Prostate gland (tissue), 2 donors: Measurements from ENCODE around the gene SMIM1. TPM values are rescaled to one million over a fixed set of nuclear protein-coding genes. Genes with fewer than 3 reads are reported as not detected.

Experiments
- DNase-seq: peaks from one replicate; pipeline ENCODE4 v3.0.0-alpha.2; 2019; ENCODE audit warnings: low spot score
- H3K27ac ChIP-seq, 2 donors: fragments of 200-600 bp; sonication (generic); 2 replicates each; pipeline ENCODE4 v1.5.1; 2017 to 2019
- H3K27me3 ChIP-seq: fragments of 200-600 bp; sonication (generic); replicated peaks from 2 replicates; pipeline ENCODE4 v1.5.1; 2019; ENCODE audit not compliant: insufficient read depth
- H3K36me3 ChIP-seq, 2 donors: fragments of 200-600 bp; sonication (generic); 1 replicate in 1 of 2; 2 replicates in 1 of 2; pipeline versions ENCODE4 v1.5.1 to v1.8.1; 2017 to 2019
- H3K4me1 ChIP-seq: fragments of 200-600 bp; sonication (generic); replicated peaks from 2 replicates; pipeline ENCODE4 v1.5.1; 2019
- H3K4me3 ChIP-seq, 2 donors: fragments of 200-600 bp; sonication (generic); 2 replicates each; pipeline ENCODE4 v1.5.1; 2017 to 2019
- H3K9me3 ChIP-seq: fragments of 200-600 bp; sonication (generic); 2 replicates; pipeline ENCODE4 v1.5.1; 2017
- POLR2A ChIP-seq: fragments of 450-650 bp; IDR thresholded peaks from one replicate; pipeline ENCODE4 v1.6.1; 2016; ENCODE audit warnings: antibody characterized with exemption, mild to moderate bottlenecking
- POLR2AphosphoS5 ChIP-seq: sonication (generic); formaldehyde crosslinking; IDR thresholded peaks from one replicate; pipeline ENCODE4 v1.6.1; 2017; ENCODE audit warnings: antibody characterized with exemption
- WGBS: methylation state at CpG from one replicate; pipeline ENCODE4 v1.1.5; 2018; 5-methylcytosine and 5-hydroxymethylcytosine counted together
- intact Hi-C: fragments of 100-400 bp; cut with DNase I; formaldehyde crosslinking; loops from one replicate; pipeline ENCODE4 v1.14.2; 2022
- total RNA-seq, 2 donors: library from RNA; depleted of rRNA; stranded (reverse); fragments of >200 nt; gene quantifications; one replicate each; pipeline ENCODE4 v1.1.0, GENCODE V29; 2016
- TF ChIP-seq, protein P1 (sequence below), 4 experiments: fragments of 200-600 bp in 2 of 4; fragments of 450-650 bp in 2 of 4; sonication (generic) in 2 of 4; IDR thresholded peaks; 1 replicate in 3 of 4; 2 replicates in 1 of 4; pipeline ENCODE4 v1.5.1; 2016 to 2019; ENCODE audit warnings: antibody characterized with exemption in 4 of 4, mild to moderate bottlenecking in 2 of 4, moderate library complexity in 2 of 4

Gene SMIM1
- total RNA-seq, 2 donors from 2014 or later: 17.7 to 148 TPM

DNA sequence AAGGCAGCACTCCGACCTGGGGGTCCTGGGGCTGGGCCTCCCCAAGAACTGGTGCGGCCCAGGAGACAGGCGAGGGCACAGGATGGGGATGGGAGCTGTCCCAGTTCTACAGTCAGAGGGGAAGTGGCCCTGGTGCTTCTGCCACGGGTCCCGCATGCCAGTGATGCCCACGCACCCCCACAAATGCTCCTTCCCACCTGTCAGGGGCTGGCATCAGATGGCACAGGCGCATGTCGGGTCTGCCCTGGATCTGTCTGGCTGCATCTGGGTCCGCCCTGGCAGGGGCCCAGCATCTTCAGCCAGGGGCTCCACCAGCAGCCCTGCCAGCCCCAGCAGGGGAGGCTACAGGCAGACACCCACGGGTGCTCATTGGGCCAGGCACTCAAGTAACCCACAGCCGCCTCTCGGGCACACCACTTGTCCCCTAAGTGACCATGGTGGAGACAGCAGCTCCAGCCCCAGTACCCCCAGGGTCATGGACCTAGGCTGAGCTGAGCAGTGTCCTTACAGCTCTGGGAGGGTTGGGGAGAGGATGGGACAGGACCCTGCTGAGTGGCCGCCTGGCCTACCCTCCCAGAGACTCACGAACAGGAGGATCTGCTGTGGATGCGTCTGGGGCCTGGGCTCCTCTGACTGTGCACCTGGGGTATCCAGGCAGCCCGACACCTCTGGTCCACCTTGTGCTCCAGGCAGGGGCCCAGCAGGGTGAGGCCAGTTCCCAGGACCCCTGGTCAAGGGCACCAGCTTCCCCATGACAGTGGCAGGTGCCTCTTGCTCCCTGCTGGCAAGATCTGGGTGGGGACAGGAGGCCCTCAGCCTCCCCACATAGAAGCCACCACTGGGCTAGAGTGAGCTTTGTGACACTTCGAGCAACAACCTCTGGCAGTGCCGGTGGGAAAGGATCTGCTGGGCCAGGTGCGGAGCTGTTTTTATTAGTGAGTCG, 5.4 kb downstream of the SMIM1 start:
- H3K4me3 ChIP-seq: no peak overlapping the region
- no peaks in the 10 kb centered on the region for H3K9me3 ChIP-seq
- H3K36me3 ChIP-seq: peaks cover 0 to 10% of the 10 kb centered on the region in 2 donors
- intact Hi-C loops: no loop called here
- no peak for TF ChIP-seq POLR2A
- TF ChIP-seq, protein P1, sequence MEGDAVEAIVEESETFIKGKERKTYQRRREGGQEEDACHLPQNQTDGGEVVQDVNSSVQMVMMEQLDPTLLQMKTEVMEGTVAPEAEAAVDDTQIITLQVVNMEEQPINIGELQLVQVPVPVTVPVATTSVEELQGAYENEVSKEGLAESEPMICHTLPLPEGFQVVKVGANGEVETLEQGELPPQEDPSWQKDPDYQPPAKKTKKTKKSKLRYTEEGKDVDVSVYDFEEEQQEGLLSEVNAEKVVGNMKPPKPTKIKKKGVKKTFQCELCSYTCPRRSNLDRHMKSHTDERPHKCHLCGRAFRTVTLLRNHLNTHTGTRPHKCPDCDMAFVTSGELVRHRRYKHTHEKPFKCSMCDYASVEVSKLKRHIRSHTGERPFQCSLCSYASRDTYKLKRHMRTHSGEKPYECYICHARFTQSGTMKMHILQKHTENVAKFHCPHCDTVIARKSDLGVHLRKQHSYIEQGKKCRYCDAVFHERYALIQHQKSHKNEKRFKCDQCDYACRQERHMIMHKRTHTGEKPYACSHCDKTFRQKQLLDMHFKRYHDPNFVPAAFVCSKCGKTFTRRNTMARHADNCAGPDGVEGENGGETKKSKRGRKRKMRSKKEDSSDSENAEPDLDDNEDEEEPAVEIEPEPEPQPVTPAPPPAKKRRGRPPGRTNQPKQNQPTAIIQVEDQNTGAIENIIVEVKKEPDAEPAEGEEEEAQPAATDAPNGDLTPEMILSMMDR (IDR thresholded peaks at IDR 0.05): no peak
- no peak for TF ChIP-seq POLR2AphosphoS5
- no peak overlapping the region for H3K27ac ChIP-seq
- DNase-seq: no peak
- WGBS: 75% methylated on average over 17 of the region's 20 CpGs
- H3K4me1 ChIP-seq: peaks cover 3% of the 10 kb centered on the region
- no peaks in the 10 kb centered on the region for H3K27me3 ChIP-seq

DNA sequence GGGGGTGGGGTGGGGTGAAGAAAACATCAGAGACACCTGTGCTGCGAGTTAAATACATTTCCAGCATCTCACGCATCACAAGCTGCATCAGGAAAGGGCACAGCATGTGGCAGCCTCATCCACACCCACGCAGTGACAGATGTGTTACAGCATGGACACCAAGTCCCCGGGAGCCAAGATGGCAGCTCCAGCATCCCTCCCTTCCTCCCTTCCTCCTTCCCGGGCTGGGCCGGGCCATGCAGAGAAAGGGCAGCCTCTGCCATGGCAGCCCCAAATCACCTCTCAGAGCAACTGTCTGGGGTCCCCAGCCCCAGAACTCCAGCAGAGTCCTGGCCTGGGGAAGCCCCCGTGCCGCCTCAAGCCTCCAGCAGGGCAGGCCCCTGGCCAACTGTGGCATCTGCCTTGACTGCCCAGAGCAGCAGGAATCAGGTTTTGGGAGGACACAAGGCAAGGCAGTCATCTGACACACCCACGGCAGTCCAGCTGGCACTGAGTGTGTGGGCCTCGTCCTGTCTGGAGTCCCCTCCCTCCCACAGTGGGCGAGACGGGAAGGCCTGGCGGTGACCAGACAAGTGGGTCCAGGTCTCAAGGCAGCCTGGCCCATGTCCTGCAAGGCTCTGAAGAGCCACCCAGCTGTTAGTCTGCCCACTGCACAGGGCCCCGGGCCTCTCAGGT, 6.2 kb downstream of the SMIM1 start:
- WGBS: 75% methylated on average over 12 of the region's 14 CpGs
- no peak for DNase-seq
- Histone ChIP-seq H3K9me3 (no peaks in the 10 kb centered on the region), H3K27me3 (no peaks in the 10 kb centered on the region), H3K36me3 (peaks cover 0 to 10% of the 10 kb centered on the region in 2 donors), H3K27ac (no peak overlapping the region), H3K4me3 (no peak overlapping the region), H3K4me1 (peaks cover 3% of the 10 kb centered on the region)
- TF ChIP-seq, protein P1 (IDR thresholded peaks at IDR 0.05): no peak
- no peak for TF ChIP-seq POLR2AphosphoS5
- no peak for TF ChIP-seq POLR2A
- intact Hi-C loops: no loop called here

DNA sequence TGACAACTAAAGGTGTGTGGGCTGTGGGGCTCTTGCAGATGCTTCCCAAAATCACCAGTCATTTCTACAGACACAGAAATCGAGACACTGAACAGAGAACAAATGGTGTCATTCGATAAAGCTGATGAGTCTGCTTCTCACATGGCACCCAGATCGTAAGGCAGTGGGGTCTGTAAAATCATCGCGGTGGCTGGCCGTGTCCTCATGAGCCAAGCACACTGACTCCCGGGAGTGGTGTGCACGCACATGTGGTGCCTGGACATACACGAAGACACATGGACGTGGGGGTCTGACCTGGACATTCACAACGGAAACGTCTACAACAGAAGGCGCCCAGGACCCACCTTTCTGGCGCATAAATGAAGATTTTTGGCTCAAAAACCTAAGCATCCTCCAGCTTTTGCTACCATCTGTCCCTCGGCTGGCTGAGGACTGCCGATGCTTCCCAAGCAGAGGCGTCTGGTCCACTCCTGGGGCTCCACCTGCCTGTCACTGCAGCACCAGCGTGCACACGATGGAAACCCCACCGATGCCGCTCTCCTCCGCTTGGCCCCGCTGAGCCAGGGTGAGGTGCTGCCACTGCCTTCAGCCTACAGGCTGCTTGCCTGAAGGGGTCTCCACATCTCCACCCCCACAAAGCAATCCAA, 6.8 kb downstream of the SMIM1 start:
- H3K9me3 ChIP-seq: no peaks in the 10 kb centered on the region
- DNase-seq: no peak
- peaks cover 0 to 15% of the 10 kb centered on the region in 2 donors for H3K36me3 ChIP-seq
- H3K4me1 ChIP-seq: peaks cover 3% of the 10 kb centered on the region
- TF ChIP-seq POLR2A: no peak
- no peak for TF ChIP-seq POLR2AphosphoS5
- TF ChIP-seq, protein P1 (IDR thresholded peaks at IDR 0.05): no peak
- no peak overlapping the region for H3K27ac ChIP-seq
- no peaks in the 10 kb centered on the region for H3K27me3 ChIP-seq
- intact Hi-C loops: no loop called here
- no peak overlapping the region for H3K4me3 ChIP-seq
- WGBS: 85% methylated on average over 23 of the region's 23 CpGs

DNA sequence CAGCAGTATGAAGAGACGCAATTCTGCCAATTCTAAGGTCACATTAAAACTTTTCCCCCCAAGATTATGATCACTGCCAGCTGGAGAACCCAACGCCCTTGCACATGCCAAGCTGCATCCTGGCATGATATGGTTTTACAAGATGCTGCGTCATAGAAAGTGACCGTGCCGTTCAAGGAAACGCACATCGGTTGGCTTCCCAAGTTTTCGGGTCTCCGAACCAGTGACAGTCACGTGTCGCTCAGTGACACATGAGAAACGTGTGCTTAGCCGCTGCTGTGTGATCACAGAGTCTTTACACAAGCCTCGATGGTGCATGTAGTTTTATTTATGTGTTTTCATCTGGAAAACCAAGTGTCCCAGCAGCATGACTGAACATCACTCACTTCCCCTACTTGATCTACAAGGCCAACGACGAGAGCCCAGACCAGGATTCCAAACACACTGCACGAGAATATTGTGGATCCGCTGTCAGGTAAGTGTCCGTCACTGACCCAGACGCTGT, 7.4 kb downstream of the SMIM1 start:
- no peak for DNase-seq
- whole genome bisulfite sequencing: 87% methylated on average over 20 of the region's 20 CpGs
- intact Hi-C loops: no loop called here
- peaks cover 0 to 21% of the 10 kb centered on the region in 2 donors for H3K36me3 ChIP-seq
- H3K9me3 ChIP-seq: no peaks in the 10 kb centered on the region
- H3K27ac ChIP-seq: no peak overlapping the region
- TF ChIP-seq POLR2AphosphoS5 (no peak), POLR2A (no peak)
- TF ChIP-seq, protein P1 (IDR thresholded peaks at IDR 0.05): no peak
- no peaks in the 10 kb centered on the region for H3K27me3 ChIP-seq
- peaks cover 3% of the 10 kb centered on the region for H3K4me1 ChIP-seq
- no peak overlapping the region for H3K4me3 ChIP-seq
